NCI-H69 (cell line): ENCODE data around the gene ACCS.
A peak's percentile ranks its signal among the peaks of the same experiment; 100 is the strongest.

Experiments used
- DNase-seq: peaks from one replicate; lab custom pipeline; 2025; lab: John Stamatoyannopoulos, UW

The ACCS gene

DNA sequence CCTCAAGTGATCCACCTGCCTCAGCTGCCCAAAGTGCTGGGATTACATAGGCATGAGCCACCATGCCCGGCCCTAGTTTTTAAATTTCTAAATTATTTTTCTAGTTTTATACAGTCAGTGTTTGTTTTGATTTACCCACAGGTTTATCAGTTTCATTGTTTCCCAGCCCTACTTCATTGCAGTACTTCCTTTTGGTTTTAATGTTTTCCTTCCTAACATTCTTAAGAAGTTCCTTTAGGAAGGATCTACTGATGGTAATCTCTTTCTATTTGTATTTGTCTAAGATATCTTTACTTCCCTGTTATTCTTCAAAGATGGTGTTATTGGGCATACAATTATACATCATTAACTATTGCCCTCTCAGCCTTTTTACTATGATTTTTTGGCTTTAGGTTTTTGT is 24.5 kb downstream of the ACCS start:
- DNase-seq: no peak

DNA sequence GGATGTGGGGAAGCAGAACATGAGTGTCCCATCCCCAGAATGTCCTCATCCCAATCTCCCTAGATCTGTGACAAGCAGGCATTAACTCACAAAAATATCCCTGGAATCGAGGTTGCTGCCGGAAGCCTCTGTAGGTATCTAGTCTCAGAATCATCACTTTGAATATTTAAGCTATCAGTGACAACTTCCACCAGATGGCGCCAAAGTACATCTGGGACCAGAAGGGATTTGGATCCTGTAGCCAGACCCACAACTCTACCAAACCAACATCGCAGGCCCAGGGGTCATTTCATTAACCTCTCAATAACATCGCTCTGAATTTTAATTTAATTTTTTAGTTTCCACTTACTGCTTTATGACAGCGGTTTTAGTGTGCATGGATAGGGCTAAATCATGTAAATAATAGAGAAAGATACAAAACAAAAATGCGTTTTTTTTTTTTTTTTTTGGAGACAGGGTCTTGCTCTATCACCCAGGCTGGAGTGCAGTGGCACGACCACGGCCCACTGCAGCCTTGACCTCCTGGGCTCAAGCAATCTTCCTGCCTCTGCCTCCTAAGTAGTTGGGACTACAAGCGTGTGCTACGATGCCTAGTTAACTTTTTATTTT is 28.3 kb downstream of the ACCS start:
- peak; percentile 91 for DNase-seq

GRCh38 chr11:44095506-44096359 is 29.7 kb downstream of the ACCS start, which contains the start of gene EXT2:
EXT2 (plus strand) TSS chr11:44095678; CDS start chr11:44107713, 12,035 bp downstream.
- peak; percentile 90 for DNase-seq

- DNase-seq: no peak
These were observed 30.5 kb downstream of the ACCS start for GRCh38 chr11:44096360-44097185.

GRCh38 chr11:44097821-44098220 is 31.8 kb downstream of the ACCS start:
- DNase-seq: no peak

DNA sequence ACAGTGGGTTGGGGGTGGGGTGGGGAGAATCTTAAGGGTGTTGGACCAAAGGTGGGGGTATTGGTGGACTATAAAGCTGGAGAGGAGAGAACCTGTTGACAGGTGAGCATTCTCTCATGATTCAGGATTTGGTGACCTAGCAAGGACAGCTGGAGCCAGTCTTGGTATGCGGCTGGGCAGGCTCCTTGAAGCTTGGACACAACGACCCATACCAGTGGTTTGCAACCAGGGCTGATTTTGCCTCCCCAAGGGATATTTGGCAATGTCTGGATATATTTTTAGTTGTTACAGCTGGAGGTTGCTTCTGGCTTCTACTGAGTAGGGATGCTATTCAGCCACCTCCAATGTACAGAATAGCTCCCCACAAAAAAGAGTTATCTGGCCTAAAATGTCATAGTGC is 35.0 kb downstream of the ACCS start:
- no peak for DNase-seq

DNA sequence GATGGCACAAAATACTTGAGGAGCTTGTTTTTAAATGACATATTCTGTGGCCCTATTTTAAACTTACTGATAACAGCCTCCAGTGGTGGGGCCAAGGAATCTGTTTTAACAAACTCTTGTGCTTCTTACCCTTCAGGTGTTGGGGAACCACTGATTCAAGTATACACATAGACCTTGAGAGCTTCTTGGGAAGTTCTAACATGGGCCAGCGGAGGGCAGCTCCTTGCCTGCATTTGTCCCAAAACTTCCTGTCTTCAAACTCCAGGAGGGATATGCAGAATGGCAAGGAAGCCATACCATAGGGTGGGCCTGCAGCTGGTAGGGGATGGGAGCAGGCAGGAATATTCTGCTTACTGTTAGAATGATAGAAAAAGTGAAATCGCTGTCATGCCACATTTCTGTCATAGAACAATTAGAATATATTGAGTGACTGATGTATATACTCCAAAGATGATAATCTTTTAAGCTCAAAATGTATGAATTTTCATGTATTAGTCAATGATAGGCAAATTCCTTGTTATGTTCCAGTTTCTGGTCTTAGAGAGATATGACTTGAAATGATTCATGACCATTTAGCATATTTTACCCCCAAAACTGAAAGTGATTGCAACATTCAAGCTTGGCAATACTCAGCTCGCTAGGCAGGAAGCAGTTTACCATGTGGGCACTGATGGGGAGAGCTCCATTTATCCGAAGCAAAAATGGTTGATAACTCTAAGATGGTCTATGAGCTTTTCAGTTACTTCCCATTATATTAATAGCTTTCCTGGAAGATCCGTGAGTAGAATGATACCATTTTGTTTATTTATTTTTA is 38.6 kb downstream of the ACCS start:
- no peak for DNase-seq

GRCh38 chr11:44108260-44108659 is 42.2 kb downstream of the ACCS start:
- no peak for DNase-seq

- DNase-seq: peak; percentile 68
These were observed 44.2 kb downstream of the ACCS start for GRCh38 chr11:44110231-44110679.

DNA sequence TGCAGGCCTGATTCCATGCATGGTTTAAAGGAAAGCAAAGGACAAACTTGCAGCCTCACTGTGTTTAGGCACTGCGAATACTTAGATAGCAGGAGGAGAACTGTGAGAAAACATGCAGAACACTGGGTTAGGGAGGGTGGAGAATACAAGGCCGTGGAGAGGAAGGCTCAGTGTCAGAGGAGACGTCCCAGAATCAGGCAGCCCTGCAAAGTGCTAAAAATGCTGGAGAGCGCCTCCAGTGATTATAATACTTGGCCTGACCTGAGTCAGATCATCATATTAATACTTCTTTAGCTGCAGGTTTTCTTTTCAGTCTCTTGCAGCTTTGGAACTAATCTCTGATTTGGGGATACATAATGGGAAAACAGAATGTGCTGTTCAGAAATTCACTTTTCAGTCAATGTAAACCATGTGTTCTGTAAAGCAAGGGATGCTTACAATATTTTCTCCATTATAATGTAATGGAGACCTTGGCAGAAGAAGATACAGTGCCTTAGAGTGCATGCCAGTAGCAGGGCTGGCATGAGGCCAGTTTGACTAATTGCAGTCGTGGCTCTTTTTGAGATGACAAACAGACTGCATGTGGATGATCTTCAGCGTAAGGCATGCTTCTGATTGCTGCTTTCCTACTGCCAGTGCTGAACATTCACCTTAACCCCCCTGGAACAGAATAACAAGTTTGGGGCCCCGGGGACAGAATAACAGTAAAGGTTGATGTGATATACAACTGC is 46.2 kb downstream of the ACCS start:
- DNase-seq: peak; percentile 85

- no peak for DNase-seq
These were observed 46.9 kb downstream of the ACCS start for GRCh38 chr11:44113018-44113417.

GRCh38 chr11:44113572-44113971 is 47.5 kb downstream of the ACCS start:
- DNase-seq: no peak

GRCh38 chr11:44116234-44116830 is 50.3 kb downstream of the ACCS start:
- DNase-seq: no peak

DNA sequence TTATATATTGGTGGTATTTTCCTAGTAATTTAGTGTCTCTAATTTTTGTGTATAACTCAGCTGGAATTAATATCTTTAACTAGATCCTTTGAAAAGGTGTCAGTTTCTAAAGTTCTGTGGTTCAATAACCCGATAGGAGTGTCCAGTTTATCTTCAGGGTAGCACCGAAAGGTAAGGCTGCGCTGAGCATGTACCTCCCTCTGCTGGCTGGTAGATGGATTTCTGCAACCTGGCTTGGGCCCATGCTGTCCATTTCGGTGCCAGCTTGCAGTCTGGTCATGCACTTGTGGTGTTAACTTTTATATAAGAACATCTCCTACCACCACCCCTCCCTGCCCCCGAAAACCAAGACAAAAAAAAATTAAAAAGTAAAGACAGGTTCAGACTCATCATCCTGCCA is 54.1 kb downstream of the ACCS start:
- DNase-seq: peak; percentile 3

- DNase-seq: no peak
These were observed 59.5 kb downstream of the ACCS start for GRCh38 chr11:44125598-44125997.

GRCh38 chr11:44126304-44126703 is 60.2 kb downstream of the ACCS start:
- DNase-seq: no peak

GRCh38 chr11:44127130-44127529 is 61.1 kb downstream of the ACCS start:
- DNase-seq: no peak

GRCh38 chr11:44128729-44129128 is 62.7 kb downstream of the ACCS start:
- no peak for DNase-seq

GRCh38 chr11:44130751-44131150 is 64.7 kb downstream of the ACCS start:
- DNase-seq: no peak

GRCh38 chr11:44133335-44133946 is 67.4 kb downstream of the ACCS start:
- DNase-seq: peak; percentile 65
